Measurements from ENCODE around the gene AMER3. TPM values are rescaled to one million over a fixed set of nuclear protein-coding genes. Genes with fewer than 3 reads are reported as not detected.

Gene AMER3
- total and polyA plus RNA-seq, 2 experiments from 2014 or later: 0.05 to 0.49 TPM

DNA sequence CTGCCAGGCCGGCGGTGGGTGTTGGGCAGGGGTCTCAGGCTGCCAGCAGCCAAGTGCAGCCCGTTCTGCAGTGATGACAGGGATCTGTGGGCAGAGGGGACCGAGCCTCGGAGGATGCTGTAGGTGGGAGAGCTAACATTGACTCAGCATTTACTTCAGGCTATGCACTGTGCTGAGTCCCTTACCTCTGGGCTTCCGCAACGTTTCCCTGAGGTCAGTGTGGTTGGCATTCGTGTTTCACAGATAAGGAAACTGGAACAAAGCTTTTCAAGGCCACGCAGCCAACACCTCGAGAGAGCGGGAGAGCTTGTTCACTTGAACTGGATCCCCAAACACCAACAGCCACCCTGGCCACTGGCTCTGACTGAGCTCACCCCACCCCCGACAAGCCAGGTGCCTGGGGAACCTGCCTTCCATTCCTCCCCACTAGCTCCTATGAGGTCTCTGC, 27.3 kb upstream of the AMER3 start:
- peak overlapping the region; percentile 98 for H2AFZ ChIP-seq

DNA sequence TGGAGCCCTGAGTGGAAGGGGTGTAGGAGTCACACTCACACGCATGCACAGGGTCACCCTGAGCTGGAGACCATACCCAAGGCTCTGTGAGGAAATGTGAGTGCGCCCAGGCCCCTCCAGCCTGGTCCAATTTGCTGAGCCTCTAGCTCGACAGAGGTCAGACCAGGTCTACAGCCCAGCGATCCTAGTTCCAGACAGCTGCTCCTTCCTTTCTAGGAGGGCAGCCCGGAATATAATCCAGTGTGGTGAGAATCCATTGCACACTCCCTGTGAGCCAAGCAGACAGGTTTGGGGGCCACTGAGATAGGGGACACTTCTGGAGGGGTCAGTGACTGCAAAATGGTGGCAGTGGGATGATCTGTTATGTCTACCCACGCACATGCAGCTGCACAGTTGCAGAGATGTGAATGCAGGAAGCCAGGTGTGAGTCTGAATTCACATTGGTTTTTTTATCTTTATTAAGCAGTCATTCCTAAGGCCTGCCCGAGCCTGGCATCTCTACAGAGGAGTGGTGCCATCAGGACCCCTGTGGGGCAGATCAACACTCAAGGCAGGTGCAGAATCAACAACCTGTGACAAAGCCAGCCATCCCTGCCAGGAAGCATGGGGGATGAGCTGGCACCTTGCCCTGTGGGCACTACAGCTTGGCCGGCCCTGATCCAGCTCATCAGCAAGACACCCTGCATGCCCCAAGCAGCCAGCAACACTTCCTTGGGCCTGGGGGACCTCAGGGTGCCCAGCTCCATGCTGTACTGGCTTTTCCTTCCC, 26.6 kb upstream of the AMER3 start, which contains the start of gene GPR148:
TSS of gene GPR148 (plus strand) at position 522 of the 768 bp plus-strand sequence. CDS start at position 604, 82 bp downstream.
- Histone ChIP-seq H3K79me2 (replicated peaks; ENCODE audit: insufficient read depth) (no peaks in the 10 kb centered on the region), H3K4me3 (peak within 1 kb of the TSS; percentile 90), H2AFZ (peak within 1 kb of the TSS; percentile 98), H3K4me2 (peak within 1 kb of the TSS; percentile 100), H3K27me3 (ENCODE audit: insufficient read depth) (peaks cover 15% of the 10 kb centered on the region), H3K9me2 (ENCODE audit: insufficient read depth) (0 out of 2 replicates have a peak, but pooled peaks cover 5% of the 10 kb centered on the region), H3K27ac (ENCODE audit: low read depth) (no peak within 1 kb of the TSS), H3K36me3 (ENCODE audit: insufficient read depth) (no peaks in the 10 kb centered on the region), H3F3A (replicated peaks; ENCODE audit: low read depth) (no peaks in the 10 kb centered on the region), H4K20me1 (replicated peaks; ENCODE audit: insufficient read depth) (no peaks in the 10 kb centered on the region), H3K4me1 (ENCODE audit: insufficient read depth) (no peaks in the 10 kb centered on the region; the same call in 1 of the 2 replicates)
- peaks cover 8% of the 10 kb centered on the region; the same call in 2 of the 3 replicates for H3K4me1 Mint-ChIP-seq
- no peak within 1 kb of the TSS; the same call in 1 of the 2 replicates for H3K27ac Mint-ChIP-seq
- TF ChIP-seq CREB1 (CRISPR knock-in tag; IDR thresholded peaks at IDR 0.05; ENCODE audit: low read depth) (no peak), NANOG (IDR thresholded peaks at IDR 0.05; ENCODE audit: borderline replicate concordance) (no peak), REST (IDR thresholded peaks at IDR 0.05; ENCODE audit: unreplicated experiment) (no peak), JUNB (IDR thresholded peaks at IDR 0.05; ENCODE audit: unreplicated experiment) (no peak), ZNF114 (CRISPR knock-in tag; IDR thresholded peaks at IDR 0.05) (no peak), EZH2phosphoT487 (IDR thresholded peaks at IDR 0.05; ENCODE audit: unreplicated experiment) (no peak), STAT1 (IDR thresholded peaks at IDR 0.05; ENCODE audit: unreplicated experiment) (no peak), EZH2 (IDR thresholded peaks at IDR 0.05; ENCODE audit: low read depth, unreplicated experiment) (no peak), ZNF331 (CRISPR knock-in tag; IDR thresholded peaks at IDR 0.05; ENCODE audit: low read depth) (no peak), POLR2AphosphoS5 (IDR thresholded peaks at IDR 0.05; ENCODE audit: low read depth) (no peak)
- TF ChIP-seq, protein P1, sequence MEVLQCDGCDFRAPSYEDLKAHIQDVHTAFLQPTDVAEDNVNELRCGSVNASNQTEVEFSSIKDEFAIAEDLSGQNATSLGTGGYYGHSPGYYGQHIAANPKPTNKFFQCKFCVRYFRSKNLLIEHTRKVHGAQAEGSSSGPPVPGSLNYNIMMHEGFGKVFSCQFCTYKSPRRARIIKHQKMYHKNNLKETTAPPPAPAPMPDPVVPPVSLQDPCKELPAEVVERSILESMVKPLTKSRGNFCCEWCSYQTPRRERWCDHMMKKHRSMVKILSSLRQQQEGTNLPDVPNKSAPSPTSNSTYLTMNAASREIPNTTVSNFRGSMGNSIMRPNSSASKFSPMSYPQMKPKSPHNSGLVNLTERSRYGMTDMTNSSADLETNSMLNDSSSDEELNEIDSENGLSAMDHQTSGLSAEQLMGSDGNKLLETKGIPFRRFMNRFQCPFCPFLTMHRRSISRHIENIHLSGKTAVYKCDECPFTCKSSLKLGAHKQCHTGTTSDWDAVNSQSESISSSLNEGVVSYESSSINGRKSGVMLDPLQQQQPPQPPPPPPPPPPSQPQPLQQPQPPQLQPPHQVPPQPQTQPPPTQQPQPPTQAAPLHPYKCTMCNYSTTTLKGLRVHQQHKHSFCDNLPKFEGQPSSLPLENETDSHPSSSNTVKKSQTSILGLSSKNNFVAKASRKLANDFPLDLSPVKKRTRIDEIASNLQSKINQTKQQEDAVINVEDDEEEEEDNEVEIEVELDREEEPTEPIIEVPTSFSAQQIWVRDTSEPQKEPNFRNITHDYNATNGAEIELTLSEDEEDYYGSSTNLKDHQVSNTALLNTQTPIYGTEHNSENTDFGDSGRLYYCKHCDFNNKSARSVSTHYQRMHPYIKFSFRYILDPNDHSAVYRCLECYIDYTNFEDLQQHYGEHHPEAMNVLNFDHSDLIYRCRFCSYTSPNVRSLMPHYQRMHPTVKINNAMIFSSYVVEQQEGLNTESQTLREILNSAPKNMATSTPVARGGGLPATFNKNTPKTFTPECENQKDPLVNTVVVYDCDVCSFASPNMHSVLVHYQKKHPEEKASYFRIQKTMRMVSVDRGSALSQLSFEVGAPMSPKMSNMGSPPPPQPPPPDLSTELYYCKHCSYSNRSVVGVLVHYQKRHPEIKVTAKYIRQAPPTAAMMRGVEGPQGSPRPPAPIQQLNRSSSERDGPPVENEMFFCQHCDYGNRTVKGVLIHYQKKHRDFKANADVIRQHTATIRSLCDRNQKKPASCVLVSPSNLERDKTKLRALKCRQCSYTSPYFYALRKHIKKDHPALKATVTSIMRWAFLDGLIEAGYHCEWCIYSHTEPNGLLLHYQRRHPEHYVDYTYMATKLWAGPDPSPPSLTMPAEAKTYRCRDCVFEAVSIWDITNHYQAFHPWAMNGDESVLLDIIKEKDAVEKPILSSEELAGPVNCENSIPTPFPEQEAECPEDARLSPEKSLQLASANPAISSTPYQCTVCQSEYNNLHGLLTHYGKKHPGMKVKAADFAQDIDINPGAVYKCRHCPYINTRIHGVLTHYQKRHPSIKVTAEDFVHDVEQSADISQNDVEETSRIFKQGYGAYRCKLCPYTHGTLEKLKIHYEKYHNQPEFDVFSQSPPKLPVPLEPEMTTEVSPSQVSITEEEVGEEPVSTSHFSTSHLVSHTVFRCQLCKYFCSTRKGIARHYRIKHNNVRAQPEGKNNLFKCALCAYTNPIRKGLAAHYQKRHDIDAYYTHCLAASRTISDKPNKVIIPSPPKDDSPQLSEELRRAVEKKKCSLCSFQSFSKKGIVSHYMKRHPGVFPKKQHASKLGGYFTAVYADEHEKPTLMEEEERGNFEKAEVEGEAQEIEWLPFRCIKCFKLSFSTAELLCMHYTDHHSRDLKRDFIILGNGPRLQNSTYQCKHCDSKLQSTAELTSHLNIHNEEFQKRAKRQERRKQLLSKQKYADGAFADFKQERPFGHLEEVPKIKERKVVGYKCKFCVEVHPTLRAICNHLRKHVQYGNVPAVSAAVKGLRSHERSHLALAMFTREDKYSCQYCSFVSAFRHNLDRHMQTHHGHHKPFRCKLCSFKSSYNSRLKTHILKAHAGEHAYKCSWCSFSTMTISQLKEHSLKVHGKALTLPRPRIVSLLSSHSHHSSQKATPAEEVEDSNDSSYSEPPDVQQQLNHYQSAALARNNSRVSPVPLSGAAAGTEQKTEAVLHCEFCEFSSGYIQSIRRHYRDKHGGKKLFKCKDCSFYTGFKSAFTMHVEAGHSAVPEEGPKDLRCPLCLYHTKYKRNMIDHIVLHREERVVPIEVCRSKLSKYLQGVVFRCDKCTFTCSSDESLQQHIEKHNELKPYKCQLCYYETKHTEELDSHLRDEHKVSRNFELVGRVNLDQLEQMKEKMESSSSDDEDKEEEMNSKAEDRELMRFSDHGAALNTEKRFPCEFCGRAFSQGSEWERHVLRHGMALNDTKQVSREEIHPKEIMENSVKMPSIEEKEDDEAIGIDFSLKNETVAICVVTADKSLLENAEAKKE (CRISPR knock-in tag; IDR thresholded peaks at IDR 0.05): no peak
- ATAC-seq (no peak), DNase-seq (ENCODE audit: low spot score) (no peak)
- no peaks in the 10 kb centered on the region; the same call in 2 of the 3 replicates for H3K9me3 Mint-ChIP-seq
- H3K36me3 Mint-ChIP-seq (ENCODE audit: low read depth): no peaks in the 10 kb centered on the region
- H3K27me3 Mint-ChIP-seq (ENCODE audit: insufficient read depth, low read depth, poor library complexity): peaks cover 15% of the 10 kb centered on the region
- peak within 1 kb of the TSS; percentile 80 for H3K4me3 Mint-ChIP-seq

More for the DNA sequence above, 27.3 kb upstream of the AMER3 start:
- H3K79me2 ChIP-seq (replicated peaks; ENCODE audit: insufficient read depth): no peaks in the 10 kb centered on the region
- H3K4me3 ChIP-seq: peak overlapping the region; percentile 90
- Mint-ChIP-seq H3K27me3 (ENCODE audit: insufficient read depth, low read depth, poor library complexity) (peaks cover 15% of the 10 kb centered on the region), H3K4me1 (peaks cover 8% of the 10 kb centered on the region; the same call in 2 of the 3 replicates), H3K27ac (no peak overlapping the region; the same call in 1 of the 2 replicates), H3K36me3 (ENCODE audit: low read depth) (no peaks in the 10 kb centered on the region), H3K4me3 (peak overlapping the region; percentile 80), H3K9me3 (no peaks in the 10 kb centered on the region; the same call in 2 of the 3 replicates)
- peak overlapping the region; percentile 100 for H3K4me2 ChIP-seq
- no peaks in the 10 kb centered on the region; the same call in 1 of the 2 replicates for H3K4me1 ChIP-seq (ENCODE audit: insufficient read depth)
- no peaks in the 10 kb centered on the region for H4K20me1 ChIP-seq (replicated peaks; ENCODE audit: insufficient read depth)
- no peaks in the 10 kb centered on the region for H3F3A ChIP-seq (replicated peaks; ENCODE audit: low read depth)
- H3K27ac ChIP-seq (ENCODE audit: low read depth): no peak overlapping the region
- TF ChIP-seq NANOG (IDR thresholded peaks at IDR 0.05; ENCODE audit: borderline replicate concordance): no peak
- 0 out of 2 replicates have a peak, but pooled peaks cover 5% of the 10 kb centered on the region for H3K9me2 ChIP-seq (ENCODE audit: insufficient read depth)
- H3K36me3 ChIP-seq (ENCODE audit: insufficient read depth): no peaks in the 10 kb centered on the region
- peaks cover 15% of the 10 kb centered on the region for H3K27me3 ChIP-seq (ENCODE audit: insufficient read depth)
- DNase-seq (ENCODE audit: low spot score) (peak; percentile 29), ATAC-seq (peak; percentile 20)
